Measurements from ENCODE around the gene RABAC1.

Gene RABAC1

GRCh38 chr19:41988947-41989346 is 29.8 kb upstream of the RABAC1 start:
- DNase-seq (ENCODE audit: low spot score), result no peak

GRCh38 chr19:41987141-41987860 is 28.2 kb upstream of the RABAC1 start:
- no peak for DNase-seq (ENCODE audit: low spot score)

GRCh38 chr19:41984961-41985360 is 25.8 kb upstream of the RABAC1 start:
- no peak for DNase-seq (ENCODE audit: low spot score)

GRCh38 chr19:41981724-41982123 is 22.6 kb upstream of the RABAC1 start:
- no peak for DNase-seq (ENCODE audit: low spot score)

GRCh38 chr19:41978470-41978869 is 19.3 kb upstream of the RABAC1 start:
- DNase-seq (ENCODE audit: low spot score), result no peak

- DNase-seq (ENCODE audit: low spot score), result no peak
Measured at GRCh38 chr19:41977916-41978315, 18.8 kb upstream of the RABAC1 start.

- no peak for DNase-seq (ENCODE audit: low spot score)
Measured at GRCh38 chr19:41974652-41975051, 15.5 kb upstream of the RABAC1 start.

GRCh38 chr19:41971363-41971762 is 12.2 kb upstream of the RABAC1 start:
- no peak for DNase-seq (ENCODE audit: low spot score)

- DNase-seq (ENCODE audit: low spot score), result no peak
Measured at GRCh38 chr19:41969772-41970458, 10.8 kb upstream of the RABAC1 start.

GRCh38 chr19:41968751-41969595 is 9.9 kb upstream of the RABAC1 start:
- no peak for DNase-seq (ENCODE audit: low spot score)

GRCh38 chr19:41967054-41967783 is 8.1 kb upstream of the RABAC1 start:
- DNase-seq (ENCODE audit: low spot score), result no peak

GRCh38 chr19:41965106-41965505 is 6.0 kb upstream of the RABAC1 start:
- DNase-seq (ENCODE audit: low spot score), result no peak

- no peak for DNase-seq (ENCODE audit: low spot score)
Measured at GRCh38 chr19:41960973-41961372, 1.9 kb upstream of the RABAC1 start.

GRCh38 chr19:41958367-41959055 is 610 bp downstream of the RABAC1 start:
- peak; percentile 76 for DNase-seq (ENCODE audit: low spot score)

GRCh38 chr19:41957838-41958366 is 1.2 kb downstream of the RABAC1 start:
- peak; percentile 46 for DNase-seq (ENCODE audit: low spot score)

GRCh38 chr19:41957161-41957837 is 1.8 kb downstream of the RABAC1 start:
- no peak for DNase-seq (ENCODE audit: low spot score)

GRCh38 chr19:41956621-41957020 is 2.5 kb downstream of the RABAC1 start:
- DNase-seq (ENCODE audit: low spot score), result no peak

GRCh38 chr19:41955521-41955920 is 3.6 kb downstream of the RABAC1 start:
- no peak for DNase-seq (ENCODE audit: low spot score)

GRCh38 chr19:41951686-41952172 is 7.4 kb downstream of the RABAC1 start:
- peak; percentile 87 for DNase-seq (ENCODE audit: low spot score)

- peak; percentile 32 for DNase-seq (ENCODE audit: low spot score)
Measured at GRCh38 chr19:41947091-41947490, 12.0 kb downstream of the RABAC1 start.
